NCI-H526 treated with DMSO at 0.1 percent for 48 hours (cell line): Measurements from ENCODE around the gene FSIP1.

Source experiments
- DNase-seq: peaks from one replicate; lab custom pipeline; 2025; lab: John Stamatoyannopoulos, UW

Gene FSIP1

GRCh38 chr15:39593656-39594445, 188.8 kb downstream of the FSIP1 start:
- DNase-seq, result no peak

- DNase-seq, result no peak
These were observed 189.5 kb downstream of the FSIP1 start for GRCh38 chr15:39593071-39593655.

DNA sequence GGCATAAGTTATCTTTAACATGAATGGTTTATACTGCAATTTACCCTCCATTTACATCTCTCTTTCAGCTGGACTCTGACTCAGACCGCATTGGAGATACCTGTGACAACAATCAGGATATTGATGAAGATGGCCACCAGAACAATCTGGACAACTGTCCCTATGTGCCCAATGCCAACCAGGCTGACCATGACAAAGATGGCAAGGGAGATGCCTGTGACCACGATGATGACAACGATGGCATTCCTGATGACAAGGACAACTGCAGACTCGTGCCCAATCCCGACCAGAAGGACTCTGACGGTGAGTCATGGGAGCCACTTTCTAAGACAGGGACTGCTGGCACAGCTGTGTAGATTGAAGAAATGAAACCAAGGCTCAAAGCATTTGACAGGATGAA, 190.1 kb downstream of the FSIP1 start:
- no peak for DNase-seq

DNA sequence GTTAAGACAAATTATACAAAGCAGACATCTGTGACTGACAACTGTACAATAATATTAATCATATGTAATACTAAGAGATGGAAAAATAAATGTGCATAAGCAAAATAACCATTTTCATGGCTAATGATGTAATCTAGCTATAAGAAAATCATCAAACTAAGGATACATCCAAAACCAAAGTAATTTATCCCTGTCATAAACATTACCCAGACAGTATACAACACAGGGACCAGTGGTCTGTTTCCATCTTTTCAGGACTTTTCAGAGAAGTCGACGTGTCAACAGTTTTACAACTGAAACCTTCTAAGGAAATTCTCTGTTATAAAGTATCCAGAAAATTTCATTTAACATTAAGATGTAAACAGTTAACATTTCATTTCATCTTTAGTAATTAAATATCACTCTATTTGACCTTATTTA, 190.7 kb downstream of the FSIP1 start:
- DNase-seq, result no peak

- DNase-seq, result no peak
These were observed 191.3 kb downstream of the FSIP1 start for GRCh38 chr15:39591141-39591895.

GRCh38 chr15:39589815-39590644, 192.6 kb downstream of the FSIP1 start:
- DNase-seq, result no peak

- DNase-seq, result no peak
These were observed 193.3 kb downstream of the FSIP1 start for GRCh38 chr15:39589193-39589814.

DNA sequence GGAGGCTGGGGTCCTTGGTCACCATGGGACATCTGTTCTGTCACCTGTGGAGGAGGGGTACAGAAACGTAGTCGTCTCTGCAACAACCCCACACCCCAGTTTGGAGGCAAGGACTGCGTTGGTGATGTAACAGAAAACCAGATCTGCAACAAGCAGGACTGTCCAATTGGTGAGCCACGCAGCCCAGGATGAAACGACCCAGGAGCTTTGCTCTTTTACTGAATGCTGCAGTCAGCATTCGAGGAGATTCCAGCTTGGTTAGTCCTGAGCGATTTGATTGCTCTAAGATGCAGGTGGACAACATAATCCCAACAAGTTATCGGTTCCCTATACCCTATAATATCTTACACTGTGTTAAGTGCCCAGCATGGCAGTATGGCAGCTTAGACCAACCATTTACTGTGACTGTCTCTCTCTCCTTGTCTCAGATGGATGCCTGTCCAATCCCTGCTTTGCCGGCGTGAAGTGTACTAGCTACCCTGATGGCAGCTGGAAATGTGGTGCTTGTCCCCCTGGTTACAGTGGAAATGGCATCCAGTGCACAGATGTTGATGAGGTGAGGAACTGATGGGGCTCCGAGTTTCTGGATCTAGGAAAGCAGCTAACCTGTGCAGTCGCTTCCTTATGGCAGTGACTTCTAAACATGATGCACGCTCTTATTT, 194.0 kb downstream of the FSIP1 start:
- DNase-seq, result no peak

- DNase-seq, result no peak
These were observed 194.7 kb downstream of the FSIP1 start for GRCh38 chr15:39587731-39588530.

- no peak for DNase-seq
These were observed 195.4 kb downstream of the FSIP1 start for GRCh38 chr15:39587096-39587721.

- DNase-seq, result no peak
These were observed 196.1 kb downstream of the FSIP1 start for GRCh38 chr15:39586387-39587095.

GRCh38 chr15:39585871-39586301, 196.8 kb downstream of the FSIP1 start:
- no peak for DNase-seq

DNA sequence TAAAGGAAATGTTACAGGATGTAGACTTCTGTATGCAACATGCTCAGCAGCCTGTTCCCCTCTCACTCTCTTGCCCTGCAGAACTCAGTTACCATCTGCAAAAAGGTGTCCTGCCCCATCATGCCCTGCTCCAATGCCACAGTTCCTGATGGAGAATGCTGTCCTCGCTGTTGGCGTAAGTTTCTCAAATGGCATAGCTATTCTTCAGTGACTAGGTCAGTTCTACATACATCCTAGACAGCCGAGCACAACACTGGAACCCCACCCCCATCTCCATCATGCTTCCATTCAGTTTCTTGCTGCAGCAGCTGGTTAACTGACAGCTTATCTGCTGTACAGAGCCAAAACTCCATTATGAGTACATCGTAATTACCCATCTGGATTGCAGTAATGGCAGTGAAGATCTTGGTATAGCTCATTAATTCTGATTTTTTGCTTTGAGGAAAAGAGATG, 197.2 kb downstream of the FSIP1 start:
- no peak for DNase-seq

- no peak for DNase-seq
These were observed 197.8 kb downstream of the FSIP1 start for GRCh38 chr15:39584662-39585388.

GRCh38 chr15:39584266-39584659, 198.4 kb downstream of the FSIP1 start:
- no peak for DNase-seq

DNA sequence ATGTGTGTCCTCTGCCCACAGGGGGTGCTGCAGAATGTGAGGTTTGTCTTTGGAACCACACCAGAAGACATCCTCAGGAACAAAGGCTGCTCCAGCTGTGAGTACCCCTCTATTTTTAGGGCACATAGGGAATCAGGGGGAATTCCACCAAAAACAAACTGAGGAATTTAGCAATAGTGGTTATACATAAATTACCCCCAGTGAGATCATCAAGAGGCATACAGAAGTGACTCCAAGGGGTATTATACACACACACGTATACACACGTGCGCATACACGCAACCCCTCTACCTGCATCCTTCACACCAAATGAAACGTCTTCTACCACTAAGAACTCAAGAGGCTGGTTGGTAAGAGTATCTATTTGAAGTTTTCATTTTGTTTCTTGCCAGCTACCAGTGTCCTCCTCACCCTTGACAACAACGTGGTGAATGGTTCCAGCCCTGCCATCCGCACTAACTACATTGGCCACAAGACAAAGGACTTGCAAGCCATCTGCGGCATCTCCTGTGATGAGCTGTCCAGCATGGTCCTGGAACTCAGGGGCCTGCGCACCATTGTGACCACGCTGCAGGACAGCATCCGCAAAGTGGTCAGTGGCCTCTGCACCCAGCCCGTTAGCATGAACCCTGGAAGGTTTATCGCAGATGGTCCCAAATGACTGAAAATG, 198.9 kb downstream of the FSIP1 start:
- no peak for DNase-seq

GRCh38 chr15:39582977-39583595, 199.6 kb downstream of the FSIP1 start:
- no peak for DNase-seq
